Measurements from ENCODE around the gene GPAM. TPM values are rescaled to one million over a fixed set of nuclear protein-coding genes. Genes with fewer than 3 reads are reported as not detected.
A peak's percentile ranks its signal among the peaks of the same experiment; 100 is the strongest.
"Not testable (repeated sequence)": the region's sequence is repeated elsewhere in the genome, so short reads cannot be mapped to it uniquely, and the experiment has no call there.

Gene GPAM
- total and polyA plus RNA-seq, 10 of the 15 experiments (the other 5 are each of a cell fraction or from before 2014, with no cell fraction given) = 3.3 to 9.4 (median 7.4) TPM

DNA sequence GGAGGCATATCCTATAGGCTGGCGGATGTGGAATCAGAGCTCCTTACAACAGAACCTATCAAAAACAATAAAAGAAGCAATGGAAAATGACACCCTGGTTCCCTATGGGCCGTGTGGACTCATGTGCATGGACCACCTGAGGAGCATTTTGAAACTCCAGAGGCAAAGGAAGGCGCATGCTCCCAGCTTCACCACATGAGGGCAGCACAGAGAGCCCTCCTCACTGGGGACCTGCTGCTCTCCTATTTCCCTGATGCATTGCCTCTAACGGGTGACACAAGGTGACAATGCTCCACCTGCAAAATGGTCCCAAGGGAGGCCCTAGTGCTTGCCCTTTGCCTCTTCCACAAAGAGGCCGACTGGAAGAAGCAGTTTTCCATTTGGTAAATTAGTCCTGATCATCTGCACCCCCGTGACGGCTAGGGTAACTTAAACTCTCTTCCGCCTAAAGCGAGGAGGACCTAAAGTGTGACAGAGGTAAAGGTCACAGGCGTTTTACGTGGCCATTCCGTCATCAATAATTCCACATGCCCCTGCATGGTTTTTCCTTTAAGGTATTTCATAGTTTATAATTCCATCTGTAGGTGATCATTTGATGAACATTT, 67.7 kb downstream of the GPAM start:
- no peaks in the 10 kb centered on the region for H3K36me3 ChIP-seq (ENCODE audit: control insufficient read depth in 2 of 2, insufficient read depth in 2 of 2, low read length in 1 of 2)

DNA sequence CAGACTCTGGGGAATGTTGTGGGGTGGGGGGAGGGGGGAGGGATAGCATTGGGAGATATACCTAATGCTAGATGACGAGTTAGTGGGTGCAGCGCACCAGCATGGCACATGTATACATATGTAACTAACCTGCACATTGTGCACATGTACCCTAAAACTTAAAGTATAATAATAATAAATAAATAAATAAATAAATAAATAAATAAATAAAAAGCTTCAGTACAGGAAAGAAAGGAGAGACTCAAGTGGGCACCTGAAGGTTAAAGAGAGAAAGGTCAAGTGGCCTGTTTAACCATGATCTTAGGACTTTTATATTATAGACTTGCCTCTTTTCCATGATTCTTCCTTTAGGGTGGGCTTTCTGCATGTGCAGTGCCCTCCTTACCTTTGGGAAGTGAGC, 73.8 kb downstream of the GPAM start:
- intact Hi-C loops (cut with micrococcal nuclease; ENCODE audit: unreplicated experiment); H3K9me3 ChIP-seq (replicated peaks; ENCODE audit: control insufficient read depth, insufficient read depth, low read length); BruUV-seq (replicated peaks); H3K4me2 ChIP-seq (ENCODE audit: control insufficient read depth, insufficient read depth); H4K20me1 ChIP-seq (ENCODE audit: control insufficient read depth, insufficient read depth); SMC1A ChIA-PET (ENCODE audit: uncharacterized antibody, unreplicated experiment); H3K4me3 ChIP-seq; ATAC-seq; FAIRE-seq; H3K4me1 ChIP-seq (ENCODE audit: control insufficient read depth, insufficient read depth, low read length); H3K36me3 ChIP-seq (ENCODE audit: control insufficient read depth in 2 of 2, insufficient read depth in 2 of 2, low read length in 1 of 2); CTCF ChIA-PET; H3K9ac ChIP-seq (ENCODE audit: control insufficient read depth, insufficient read depth, low read length); H3K27me3 ChIP-seq (replicated peaks in 1 of 2; ENCODE audit: control insufficient read depth in 2 of 2, insufficient read depth in 2 of 2, low read length in 1 of 2); in situ Hi-C loops (cut with MboI); H2AFZ ChIP-seq (ENCODE audit: control insufficient read depth, low read depth, low read length); H3K79me2 ChIP-seq (ENCODE audit: control insufficient read depth, insufficient read depth, low read length); DNase-seq (ENCODE audit: low read depth, low spot score); POLR2A ChIA-PET; H3K27ac ChIP-seq (ENCODE audit: control insufficient read depth, insufficient read depth); RAD21 ChIA-PET (ENCODE audit: unreplicated experiment): not testable (repeated sequence)
- 35% methylated on average over 2 of the region's 2 CpGs for WGBS (ENCODE audit: insufficient coverage, insufficient replicate concordance, low lambda C conversion rate, missing lambda C conversion rate)

More for the DNA sequence above, 67.7 kb downstream of the GPAM start:
- H3K9me3 ChIP-seq (replicated peaks; ENCODE audit: control insufficient read depth, insufficient read depth, low read length) = no peaks in the 10 kb centered on the region
- H3K4me1 ChIP-seq (ENCODE audit: control insufficient read depth, insufficient read depth, low read length) = no peaks in the 10 kb centered on the region
- ChIA-PET CTCF (interaction anchor here (0.6 to 5.2 kb wide), 16 partner anchors 9 to 1651 kb away, joined by 3 to 47 read pairs (median 4); partner anchors contain the start of gene ACSL5), SMC1A (ENCODE audit: uncharacterized antibody, unreplicated experiment) (interaction anchor here (0.8 to 2.5 kb wide), 5 partner anchors 22 to 319 kb away, joined by 3 to 6 read pairs (median 4); no protein-coding TSS in a partner anchor), POLR2A (interaction anchor here (0.6 to 0.7 kb wide), 2 partner anchors 76 to 469 kb away, joined by 3 to 6 read pairs; no protein-coding TSS in a partner anchor), RAD21 (ENCODE audit: unreplicated experiment) (interaction anchor here (1.7 kb wide), 1 partner anchor 21 kb away, joined by 6 read pairs; no protein-coding TSS in a partner anchor)
- peak; percentile 94 for ATAC-seq
- no peak overlapping the region for H2AFZ ChIP-seq (ENCODE audit: control insufficient read depth, low read depth, low read length)
- no peak for DNase-seq (ENCODE audit: low read depth, low spot score)
- H4K20me1 ChIP-seq (ENCODE audit: control insufficient read depth, insufficient read depth) = no peaks in the 10 kb centered on the region
- no peak overlapping the region for H3K27ac ChIP-seq (ENCODE audit: control insufficient read depth, insufficient read depth)
- 38% methylated on average over 12 of the region's 12 CpGs for WGBS (ENCODE audit: insufficient coverage, insufficient replicate concordance, low lambda C conversion rate, missing lambda C conversion rate)
- no peaks in the 10 kb centered on the region for H3K27me3 ChIP-seq (replicated peaks in 1 of 2; ENCODE audit: control insufficient read depth in 2 of 2, insufficient read depth in 2 of 2, low read length in 1 of 2)
- no peak overlapping the region for H3K9ac ChIP-seq (ENCODE audit: control insufficient read depth, insufficient read depth, low read length)
- no peak overlapping the region for H3K4me2 ChIP-seq (ENCODE audit: control insufficient read depth, insufficient read depth)
- peak; percentile 71 for FAIRE-seq
- no TSS peak for BruUV-seq (replicated peaks)
- H3K79me2 ChIP-seq (ENCODE audit: control insufficient read depth, insufficient read depth, low read length) = no peaks in the 10 kb centered on the region
- H3K4me3 ChIP-seq = no peak overlapping the region
- TF ChIP-seq, protein P1, sequence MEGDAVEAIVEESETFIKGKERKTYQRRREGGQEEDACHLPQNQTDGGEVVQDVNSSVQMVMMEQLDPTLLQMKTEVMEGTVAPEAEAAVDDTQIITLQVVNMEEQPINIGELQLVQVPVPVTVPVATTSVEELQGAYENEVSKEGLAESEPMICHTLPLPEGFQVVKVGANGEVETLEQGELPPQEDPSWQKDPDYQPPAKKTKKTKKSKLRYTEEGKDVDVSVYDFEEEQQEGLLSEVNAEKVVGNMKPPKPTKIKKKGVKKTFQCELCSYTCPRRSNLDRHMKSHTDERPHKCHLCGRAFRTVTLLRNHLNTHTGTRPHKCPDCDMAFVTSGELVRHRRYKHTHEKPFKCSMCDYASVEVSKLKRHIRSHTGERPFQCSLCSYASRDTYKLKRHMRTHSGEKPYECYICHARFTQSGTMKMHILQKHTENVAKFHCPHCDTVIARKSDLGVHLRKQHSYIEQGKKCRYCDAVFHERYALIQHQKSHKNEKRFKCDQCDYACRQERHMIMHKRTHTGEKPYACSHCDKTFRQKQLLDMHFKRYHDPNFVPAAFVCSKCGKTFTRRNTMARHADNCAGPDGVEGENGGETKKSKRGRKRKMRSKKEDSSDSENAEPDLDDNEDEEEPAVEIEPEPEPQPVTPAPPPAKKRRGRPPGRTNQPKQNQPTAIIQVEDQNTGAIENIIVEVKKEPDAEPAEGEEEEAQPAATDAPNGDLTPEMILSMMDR (IDR thresholded peaks at IDR 0.05 in 2 of 3, conservative IDR thresholded peaks at IDR 0.05 in 1 of 3; ENCODE audit: control insufficient read depth in 2 of 3, extremely low read depth in 1 of 3, insufficient read depth in 1 of 3, low read depth in 3 of 3, low read length in 3 of 3) = peak; percentile 70 to 87 (median 79)
- TF ChIP-seq STAT3 (IDR thresholded peaks at IDR 0.05; ENCODE audit: low read depth, low read length) (no peak), SMC3 (IDR thresholded peaks at IDR 0.05; ENCODE audit: borderline replicate concordance, low read length) (peak; percentile 58; the same call in 1 of the 2 replicates), ZSCAN29 (IDR thresholded peaks at IDR 0.05) (no peak), YY1 (IDR thresholded peaks at IDR 0.05; ENCODE audit: low read depth, low read length) (0 out of 2 replicates have a peak, but pooled peaks have one; percentile 23), RAD21 (IDR thresholded peaks at IDR 0.05; ENCODE audit: insufficient read depth, low read depth, low read length) (peak; percentile 49)
- intact Hi-C loops (cut with micrococcal nuclease; ENCODE audit: unreplicated experiment) (loop anchor here (1.0 kb wide), 1 partner anchor 199 kb away; no protein-coding TSS in a partner anchor), in situ Hi-C loops (cut with MboI) (no loop called here)
